Measurements from ENCODE around the gene NLGN2. TPM values are rescaled to one million over a fixed set of nuclear protein-coding genes. Genes with fewer than 3 reads are reported as not detected.

NLGN2 gene
- total and polyA plus RNA-seq, 2 experiments from 2014 or later = 14.4 to 38.7 TPM

GRCh38 chr17:7431231-7431630 is 23.6 kb downstream of the NLGN2 start (continued):
- TF ChIP-seq REST (IDR thresholded peaks at IDR 0.05; ENCODE audit: unreplicated experiment) = no peak
- TF ChIP-seq STAT1 (IDR thresholded peaks at IDR 0.05; ENCODE audit: unreplicated experiment) = no peak
- TF ChIP-seq CTCF (conservative IDR thresholded peaks at IDR 0.05; ENCODE audit: low read depth in 2 of 2) = no peak
- no peak for TF ChIP-seq JUNB (IDR thresholded peaks at IDR 0.05; ENCODE audit: unreplicated experiment)
- no peak for TF ChIP-seq ZNF331 (CRISPR knock-in tag; IDR thresholded peaks at IDR 0.05; ENCODE audit: low read depth)

- Mint-ChIP-seq H3K4me3 (no peak overlapping the region), H3K9me3 (no peaks in the 10 kb centered on the region; the same call in 2 of the 3 replicates), H3K27ac (no peak overlapping the region), H3K36me3 (ENCODE audit: low read depth) (no peaks in the 10 kb centered on the region), H3K27me3 (ENCODE audit: insufficient read depth, low read depth, poor library complexity) (peaks cover 34% of the 10 kb centered on the region), H3K4me1 (peaks cover 5% of the 10 kb centered on the region; the same call in 2 of the 3 replicates)
- Histone ChIP-seq H4K20me1 (replicated peaks; ENCODE audit: insufficient read depth) (no peaks in the 10 kb centered on the region), H3K36me3 (ENCODE audit: insufficient read depth) (no peaks in the 10 kb centered on the region), H3K4me1 (ENCODE audit: insufficient read depth) (no peaks in the 10 kb centered on the region), H3F3A (replicated peaks; ENCODE audit: low read depth) (peaks cover 10% of the 10 kb centered on the region), H2AFZ (no peak overlapping the region), H3K4me2 (no peak overlapping the region), H3K27me3 (ENCODE audit: insufficient read depth) (no peaks in the 10 kb centered on the region), H3K4me3 (no peak overlapping the region), H3K27ac (ENCODE audit: low read depth) (no peak overlapping the region), H3K79me2 (replicated peaks; ENCODE audit: insufficient read depth) (no peaks in the 10 kb centered on the region), H3K9me2 (ENCODE audit: insufficient read depth) (0 out of 2 replicates have a peak, but pooled peaks cover 13% of the 10 kb centered on the region)
- DNase-seq (ENCODE audit: low spot score) = no peak
- no peak for ATAC-seq
- TF ChIP-seq STAT1 (IDR thresholded peaks at IDR 0.05; ENCODE audit: unreplicated experiment) (no peak), ZNF331 (CRISPR knock-in tag; IDR thresholded peaks at IDR 0.05; ENCODE audit: low read depth) (no peak), CREB1 (CRISPR knock-in tag; IDR thresholded peaks at IDR 0.05; ENCODE audit: low read depth) (no peak), EZH2phosphoT487 (IDR thresholded peaks at IDR 0.05; ENCODE audit: unreplicated experiment) (no peak), CTCF (conservative IDR thresholded peaks at IDR 0.05; ENCODE audit: low read depth in 2 of 2) (no peak), ETS1 (IDR thresholded peaks at IDR 0.05) (no peak), POLR2AphosphoS5 (IDR thresholded peaks at IDR 0.05; ENCODE audit: low read depth) (no peak), JUNB (IDR thresholded peaks at IDR 0.05; ENCODE audit: unreplicated experiment) (no peak), REST (IDR thresholded peaks at IDR 0.05; ENCODE audit: unreplicated experiment) (no peak), EZH2 (IDR thresholded peaks at IDR 0.05; ENCODE audit: low read depth, unreplicated experiment) (no peak)
These were observed 24.7 kb downstream of the NLGN2 start for GRCh38 chr17:7432296-7432695.

Measured in GM23338 (cell line).